ENCODE data around the gene C1QTNF8. TPM values are rescaled to one million over a fixed set of nuclear protein-coding genes. Genes with fewer than 3 reads are reported as not detected.

C1QTNF8 gene
- total and polyA plus RNA-seq, 2 of the 13 experiments (the other 11 are each of a cell fraction or from before 2014, with no cell fraction given): 0.09 TPM; not detected in 1

DNA sequence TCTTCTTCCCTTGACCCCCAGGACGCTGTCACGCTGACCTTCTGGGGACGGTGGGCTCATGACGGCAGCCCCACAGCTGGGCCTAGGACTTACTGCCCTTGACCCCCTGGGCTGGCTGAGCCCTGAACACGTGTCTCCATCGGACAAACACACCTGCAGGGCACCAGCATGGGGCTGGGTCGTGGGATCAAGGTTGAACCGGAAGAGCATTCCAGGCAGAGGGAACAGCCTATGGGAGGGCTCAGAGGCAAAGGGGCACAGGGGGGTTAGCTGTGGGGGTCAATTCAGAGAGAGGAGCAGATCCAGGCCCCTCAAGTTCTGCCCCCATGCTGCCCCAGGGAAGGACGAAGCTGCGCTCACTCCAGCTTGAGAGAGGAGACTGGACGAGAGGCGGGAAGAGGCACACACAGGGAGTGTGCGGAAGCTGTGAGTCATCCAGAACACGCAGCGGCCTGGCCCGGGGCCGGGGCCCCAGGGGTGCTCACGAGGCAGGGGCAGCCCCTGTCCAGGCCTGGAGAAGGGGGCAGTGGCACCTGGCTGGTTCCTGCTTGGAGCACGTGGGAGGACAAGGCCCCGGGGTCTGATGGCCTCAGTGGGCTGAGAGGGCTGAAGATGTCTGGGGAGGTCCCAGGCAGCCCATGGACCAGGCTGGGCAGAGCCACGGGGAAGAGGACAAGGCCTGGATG, 13.6 kb downstream of the C1QTNF8 start (continued):
- TF ChIP-seq, protein P1, sequence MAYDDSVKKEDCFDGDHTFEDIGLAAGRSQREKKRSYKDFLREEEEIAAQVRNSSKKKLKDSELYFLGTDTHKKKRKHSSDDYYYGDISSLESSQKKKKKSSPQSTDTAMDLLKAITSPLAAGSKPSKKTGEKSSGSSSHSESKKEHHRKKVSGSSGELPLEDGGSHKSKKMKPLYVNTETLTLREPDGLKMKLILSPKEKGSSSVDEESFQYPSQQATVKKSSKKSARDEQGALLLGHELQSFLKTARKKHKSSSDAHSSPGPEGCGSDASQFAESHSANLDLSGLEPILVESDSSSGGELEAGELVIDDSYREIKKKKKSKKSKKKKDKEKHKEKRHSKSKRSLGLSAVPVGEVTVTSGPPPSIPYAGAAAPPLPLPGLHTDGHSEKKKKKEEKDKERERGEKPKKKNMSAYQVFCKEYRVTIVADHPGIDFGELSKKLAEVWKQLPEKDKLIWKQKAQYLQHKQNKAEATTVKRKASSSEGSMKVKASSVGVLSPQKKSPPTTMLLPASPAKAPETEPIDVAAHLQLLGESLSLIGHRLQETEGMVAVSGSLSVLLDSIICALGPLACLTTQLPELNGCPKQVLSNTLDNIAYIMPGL (CRISPR knock-in tag; IDR thresholded peaks at IDR 0.05; ENCODE audit: borderline replicate concordance in 1 of 2, low read depth in 1 of 2): peak; percentile 53 to 85; a peak in 2 of 4 replicates
- peak; percentile 93 for TF ChIP-seq NFIB (CRISPR knock-in tag; IDR thresholded peaks at IDR 0.05; ENCODE audit: borderline replicate concordance)
- TF ChIP-seq FOSL1 (CRISPR knock-in tag; IDR thresholded peaks at IDR 0.05; ENCODE audit: borderline replicate concordance): peak; percentile 77
- TF ChIP-seq ZNF629 (CRISPR knock-in tag; conservative IDR thresholded peaks at IDR 0.05): peak; percentile 39; the same call in 1 of the 2 replicates
- TF ChIP-seq HOXD1 (CRISPR knock-in tag; IDR thresholded peaks at IDR 0.05): peak; percentile 68
- peak; percentile 80 for TF ChIP-seq REXO4 (CRISPR knock-in tag; IDR thresholded peaks at IDR 0.05; ENCODE audit: borderline replicate concordance)
- no peak for TF ChIP-seq ZNF10 (CRISPR knock-in tag; IDR thresholded peaks at IDR 0.05; ENCODE audit: borderline replicate concordance, low read depth)
- TF ChIP-seq JDP2 (CRISPR knock-in tag; IDR thresholded peaks at IDR 0.05; ENCODE audit: borderline replicate concordance): no peak; the same call in 1 of the 2 replicates
- peak in 1 of 2 experiments; percentile 22; a peak in 1 of 4 replicates for TF ChIP-seq POLR2A (IDR thresholded peaks at IDR 0.05; ENCODE audit: insufficient read depth in 1 of 2, low read depth in 2 of 2, low read length in 2 of 2)
- TF ChIP-seq, protein P2, sequence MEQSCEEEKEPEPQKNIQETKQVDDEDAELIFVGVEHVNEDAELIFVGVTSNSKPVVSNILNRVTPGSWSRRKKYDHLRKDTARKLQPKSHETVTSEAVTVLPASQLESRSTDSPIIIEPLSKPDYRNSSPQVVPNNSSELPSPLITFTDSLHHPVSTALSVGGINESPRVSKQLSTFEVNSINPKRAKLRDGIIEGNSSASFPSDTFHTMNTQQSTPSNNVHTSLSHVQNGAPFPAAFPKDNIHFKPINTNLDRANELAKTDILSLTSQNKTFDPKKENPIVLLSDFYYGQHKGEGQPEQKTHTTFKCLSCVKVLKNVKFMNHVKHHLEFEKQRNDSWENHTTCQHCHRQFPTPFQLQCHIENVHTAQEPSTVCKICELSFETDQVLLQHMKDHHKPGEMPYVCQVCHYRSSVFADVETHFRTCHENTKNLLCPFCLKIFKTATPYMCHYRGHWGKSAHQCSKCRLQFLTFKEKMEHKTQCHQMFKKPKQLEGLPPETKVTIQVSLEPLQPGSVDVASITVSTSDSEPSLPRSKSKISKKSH (CRISPR knock-in tag; IDR thresholded peaks at IDR 0.05; ENCODE audit: borderline replicate concordance): peak; percentile 87; the same call in 1 of the 2 replicates
- TF ChIP-seq, protein P3, sequence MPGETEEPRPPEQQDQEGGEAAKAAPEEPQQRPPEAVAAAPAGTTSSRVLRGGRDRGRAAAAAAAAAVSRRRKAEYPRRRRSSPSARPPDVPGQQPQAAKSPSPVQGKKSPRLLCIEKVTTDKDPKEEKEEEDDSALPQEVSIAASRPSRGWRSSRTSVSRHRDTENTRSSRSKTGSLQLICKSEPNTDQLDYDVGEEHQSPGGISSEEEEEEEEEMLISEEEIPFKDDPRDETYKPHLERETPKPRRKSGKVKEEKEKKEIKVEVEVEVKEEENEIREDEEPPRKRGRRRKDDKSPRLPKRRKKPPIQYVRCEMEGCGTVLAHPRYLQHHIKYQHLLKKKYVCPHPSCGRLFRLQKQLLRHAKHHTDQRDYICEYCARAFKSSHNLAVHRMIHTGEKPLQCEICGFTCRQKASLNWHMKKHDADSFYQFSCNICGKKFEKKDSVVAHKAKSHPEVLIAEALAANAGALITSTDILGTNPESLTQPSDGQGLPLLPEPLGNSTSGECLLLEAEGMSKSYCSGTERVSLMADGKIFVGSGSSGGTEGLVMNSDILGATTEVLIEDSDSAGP (CRISPR knock-in tag; IDR thresholded peaks at IDR 0.05; ENCODE audit: borderline replicate concordance): peak; percentile 81
- TF ChIP-seq MTA1 (CRISPR knock-in tag; IDR thresholded peaks at IDR 0.05; ENCODE audit: borderline replicate concordance): peak; percentile 93
- TF ChIP-seq ZNF703 (CRISPR knock-in tag; IDR thresholded peaks at IDR 0.05; ENCODE audit: borderline replicate concordance): peak; percentile 78; the same call in 1 of the 2 replicates
- TF ChIP-seq, protein P4, sequence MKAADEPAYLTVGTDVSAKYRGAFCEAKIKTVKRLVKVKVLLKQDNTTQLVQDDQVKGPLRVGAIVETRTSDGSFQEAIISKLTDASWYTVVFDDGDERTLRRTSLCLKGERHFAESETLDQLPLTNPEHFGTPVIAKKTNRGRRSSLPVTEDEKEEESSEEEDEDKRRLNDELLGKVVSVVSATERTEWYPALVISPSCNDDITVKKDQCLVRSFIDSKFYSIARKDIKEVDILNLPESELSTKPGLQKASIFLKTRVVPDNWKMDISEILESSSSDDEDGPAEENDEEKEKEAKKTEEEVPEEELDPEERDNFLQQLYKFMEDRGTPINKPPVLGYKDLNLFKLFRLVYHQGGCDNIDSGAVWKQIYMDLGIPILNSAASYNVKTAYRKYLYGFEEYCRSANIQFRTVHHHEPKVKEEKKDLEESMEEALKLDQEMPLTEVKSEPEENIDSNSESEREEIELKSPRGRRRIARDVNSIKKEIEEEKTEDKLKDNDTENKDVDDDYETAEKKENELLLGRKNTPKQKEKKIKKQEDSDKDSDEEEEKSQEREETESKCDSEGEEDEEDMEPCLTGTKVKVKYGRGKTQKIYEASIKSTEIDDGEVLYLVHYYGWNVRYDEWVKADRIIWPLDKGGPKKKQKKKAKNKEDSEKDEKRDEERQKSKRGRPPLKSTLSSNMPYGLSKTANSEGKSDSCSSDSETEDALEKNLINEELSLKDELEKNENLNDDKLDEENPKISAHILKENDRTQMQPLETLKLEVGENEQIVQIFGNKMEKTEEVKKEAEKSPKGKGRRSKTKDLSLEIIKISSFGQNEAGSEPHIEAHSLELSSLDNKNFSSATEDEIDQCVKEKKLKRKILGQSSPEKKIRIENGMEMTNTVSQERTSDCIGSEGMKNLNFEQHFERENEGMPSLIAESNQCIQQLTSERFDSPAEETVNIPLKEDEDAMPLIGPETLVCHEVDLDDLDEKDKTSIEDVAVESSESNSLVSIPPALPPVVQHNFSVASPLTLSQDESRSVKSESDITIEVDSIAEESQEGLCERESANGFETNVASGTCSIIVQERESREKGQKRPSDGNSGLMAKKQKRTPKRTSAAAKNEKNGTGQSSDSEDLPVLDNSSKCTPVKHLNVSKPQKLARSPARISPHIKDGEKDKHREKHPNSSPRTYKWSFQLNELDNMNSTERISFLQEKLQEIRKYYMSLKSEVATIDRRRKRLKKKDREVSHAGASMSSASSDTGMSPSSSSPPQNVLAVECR (CRISPR knock-in tag; IDR thresholded peaks at IDR 0.05; ENCODE audit: borderline replicate concordance): peak; percentile 71; the same call in 1 of the 2 replicates
- TF ChIP-seq ZNF569 (CRISPR knock-in tag; IDR thresholded peaks at IDR 0.05; ENCODE audit: borderline replicate concordance): no peak
